ENCODE data around the gene AACS.

- TF ChIP-seq POLR2AphosphoS5 (IDR thresholded peaks at IDR 0.05; ENCODE audit: low read depth, low read length) = no peak
- TF ChIP-seq REST (IDR thresholded peaks at IDR 0.05; ENCODE audit: insufficient read depth in 1 of 2, low read depth in 2 of 2, low read length in 2 of 2) = no peak
- no peak for TF ChIP-seq TAF1 (IDR thresholded peaks at IDR 0.05; ENCODE audit: borderline replicate concordance, insufficient read depth, low read length)
- no peak for TF ChIP-seq SIN3A (IDR thresholded peaks at IDR 0.05; ENCODE audit: borderline replicate concordance, insufficient read depth, low read length)
- TF ChIP-seq FOXP2 (optimal IDR thresholded peaks at IDR 0.05; ENCODE audit: borderline replicate concordance, extremely low read depth, extremely low read length, insufficient read depth) = no peak
Observed at GRCh38 chr12:125017801-125018200, 47.4 kb upstream of the AACS start.

Measured in PFSK-1 (cell line).